ENCODE data around the gene IRGQ. TPM values are rescaled to one million over a fixed set of nuclear protein-coding genes. Genes with fewer than 3 reads are reported as not detected.

IRGQ gene, protein sequence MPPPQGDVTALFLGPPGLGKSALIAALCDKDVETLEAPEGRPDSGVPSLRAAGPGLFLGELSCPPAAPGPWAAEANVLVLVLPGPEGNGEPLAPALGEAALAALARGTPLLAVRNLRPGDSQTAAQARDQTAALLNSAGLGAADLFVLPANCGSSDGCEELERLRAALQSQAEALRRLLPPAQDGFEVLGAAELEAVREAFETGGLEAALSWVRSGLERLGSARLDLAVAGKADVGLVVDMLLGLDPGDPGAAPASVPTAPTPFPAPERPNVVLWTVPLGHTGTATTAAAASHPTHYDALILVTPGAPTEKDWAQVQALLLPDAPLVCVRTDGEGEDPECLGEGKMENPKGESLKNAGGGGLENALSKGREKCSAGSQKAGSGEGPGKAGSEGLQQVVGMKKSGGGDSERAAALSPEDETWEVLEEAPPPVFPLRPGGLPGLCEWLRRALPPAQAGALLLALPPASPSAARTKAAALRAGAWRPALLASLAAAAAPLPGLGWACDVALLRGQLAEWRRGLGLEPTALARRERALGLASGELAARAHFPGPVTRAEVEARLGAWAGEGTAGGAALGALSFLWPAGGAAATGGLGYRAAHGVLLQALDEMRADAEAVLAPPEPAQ
- total RNA-seq = 24.2 TPM
- 9.5 TPM for polyA plus RNA-seq (ENCODE audit: insufficient read depth, low read depth, low replicate concordance)
- long read RNA-seq, donor 1, transcript IRGQ-202 (1 exons, 3,752 nt) = major isoform, 10 of 12 reads
- long read RNA-seq, donor 1, partial matches to known transcripts = 0 of 12 reads
- long read RNA-seq, donor 1, other reads (novel, unspliced or antisense) = 0 of 12 reads
- long read RNA-seq, donor 2, full-length matches to known transcripts = 14 of 14 reads
- long read RNA-seq, donor 2, partial matches to known transcripts = 0 of 14 reads
- long read RNA-seq, donor 2, other reads (novel, unspliced or antisense) = 0 of 14 reads
- long read RNA-seq, donor 3, transcript IRGQ-202 (1 exons, 3,752 nt) = major isoform, 18 of 20 reads
- long read RNA-seq, donor 3, partial matches to known transcripts = 0 of 20 reads
- long read RNA-seq, donor 3, other reads (novel, unspliced or antisense) = 0 of 20 reads
- long read RNA-seq, donor 4, transcript IRGQ-202 (1 exons, 3,752 nt) = major isoform, 27 of 28 reads
- long read RNA-seq, donor 4, partial matches to known transcripts = 0 of 28 reads
- long read RNA-seq, donor 4, other reads (novel, unspliced or antisense) = 0 of 28 reads
- long read RNA-seq, donor 5, partial matches to known transcripts = 0 of 1 reads
- long read RNA-seq, donor 5, other reads (novel, unspliced or antisense) = 0 of 1 reads
- long read RNA-seq, donor 6, transcript IRGQ-202 (1 exons, 3,752 nt) = major isoform, 8 of 9 reads
- long read RNA-seq, donor 6, partial matches to known transcripts = 0 of 9 reads
- long read RNA-seq, donor 6, other reads (novel, unspliced or antisense) = 0 of 9 reads
- long read RNA-seq, donor 7, transcript IRGQ-202 (1 exons, 3,752 nt) = major isoform, 6 of 6 reads
- long read RNA-seq, donor 7, partial matches to known transcripts = 0 of 6 reads
- long read RNA-seq, donor 7, other reads (novel, unspliced or antisense) = 0 of 6 reads
- long read RNA-seq, donor 8, full-length matches to known transcripts = 14 of 14 reads
- long read RNA-seq, donor 8, partial matches to known transcripts = 0 of 14 reads
- long read RNA-seq, donor 8, other reads (novel, unspliced or antisense) = 0 of 14 reads
- long read RNA-seq, donor 9, transcript IRGQ-202 (1 exons, 3,752 nt) = major isoform, 6 of 7 reads
- long read RNA-seq, donor 9, partial matches to known transcripts = 0 of 7 reads
- long read RNA-seq, donor 9, other reads (novel, unspliced or antisense) = 0 of 7 reads
- long read RNA-seq, donor 10, transcript IRGQ-202 (1 exons, 3,752 nt) = major isoform, 18 of 19 reads
- long read RNA-seq, donor 10, partial matches to known transcripts = 0 of 19 reads
- long read RNA-seq, donor 10, other reads (novel, unspliced or antisense) = 0 of 19 reads

DNA sequence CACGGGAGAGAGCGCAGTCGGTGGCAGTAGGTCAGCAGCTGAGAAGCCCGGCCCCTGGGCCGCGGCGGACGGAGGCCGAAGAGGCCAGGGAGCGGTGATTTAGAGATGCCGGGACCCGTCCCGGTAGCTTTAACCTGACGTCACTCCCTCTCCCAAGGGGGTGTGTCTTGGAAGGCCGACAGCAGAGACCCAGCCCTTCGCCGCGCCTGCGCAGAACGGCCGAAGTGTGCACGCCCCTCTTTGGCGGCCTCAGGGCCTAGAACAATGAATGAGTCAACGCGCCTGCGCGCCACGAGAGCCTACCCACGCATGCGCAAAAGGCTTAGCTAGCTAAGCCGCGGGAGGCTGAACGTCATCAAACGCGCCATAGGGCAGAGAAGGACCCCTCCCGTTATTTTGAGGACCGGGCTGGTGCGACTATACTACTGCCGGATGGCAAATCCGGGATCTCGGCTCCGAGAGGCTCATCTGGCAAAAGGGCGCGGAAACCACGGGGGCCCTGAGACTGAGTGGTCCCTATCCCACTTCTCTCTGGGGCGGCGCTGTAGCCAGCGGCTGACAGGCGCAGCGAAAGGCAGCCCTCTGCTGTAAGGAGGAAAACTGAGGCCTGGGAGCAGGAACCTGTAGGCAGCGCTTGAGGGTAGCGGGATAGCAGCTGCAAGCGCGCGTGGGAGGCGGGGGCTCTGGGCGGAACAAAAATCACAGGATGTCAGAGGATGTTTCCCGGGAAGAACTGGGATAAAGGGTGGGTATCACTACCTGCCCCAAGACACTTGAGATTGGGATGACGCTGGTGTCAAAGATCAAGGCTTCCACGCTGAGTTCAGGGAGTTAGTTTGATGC, at the start of gene IRGQ, which contains the start of gene ZNF576:
IRGQ (minus strand) TSS at position 136 of the 843 bp plus-strand sequence. CDS start 796 bp downstream, outside the sequence.
ZNF576 (plus strand) TSS at position 597 of the 843 bp plus-strand sequence. CDS start 514 bp downstream, outside the sequence.
- peak within 1 kb of the TSS; percentile 99 for H3K27ac ChIP-seq (ENCODE audit: low read depth in 2 of 2, low read length in 2 of 2)
- H3K9me3 ChIP-seq (ENCODE audit: control insufficient read depth in 2 of 3, insufficient read depth in 1 of 3, low read length in 3 of 3) = no peaks in the 10 kb centered on the region
- intact Hi-C loops (cut with DNase I) = no loop called here
- H3K4me3 ChIP-seq (ENCODE audit: low read length in 3 of 3) = peak within 1 kb of the TSS; percentile 90 to 95 (median 91)
- peaks cover 0 to 13% (median 6%) of the 10 kb centered on the region in 3 donors for H3K36me3 ChIP-seq (ENCODE audit: control insufficient read depth in 2 of 3, insufficient read depth in 3 of 3, low read length in 3 of 3)
- FAIRE-seq (peak; percentile 97), DNase-seq (peak; percentile 100)
- H3K27me3 ChIP-seq (ENCODE audit: control insufficient read depth, insufficient read depth, low read length) = no peaks in the 10 kb centered on the region
- peaks cover 3 to 28% (median 23%) of the 10 kb centered on the region in 3 donors for H3K4me1 ChIP-seq (ENCODE audit: control insufficient read depth in 2 of 3, insufficient read depth in 2 of 3, low read depth in 1 of 3, low read length in 3 of 3)
- TF ChIP-seq, protein P1, sequence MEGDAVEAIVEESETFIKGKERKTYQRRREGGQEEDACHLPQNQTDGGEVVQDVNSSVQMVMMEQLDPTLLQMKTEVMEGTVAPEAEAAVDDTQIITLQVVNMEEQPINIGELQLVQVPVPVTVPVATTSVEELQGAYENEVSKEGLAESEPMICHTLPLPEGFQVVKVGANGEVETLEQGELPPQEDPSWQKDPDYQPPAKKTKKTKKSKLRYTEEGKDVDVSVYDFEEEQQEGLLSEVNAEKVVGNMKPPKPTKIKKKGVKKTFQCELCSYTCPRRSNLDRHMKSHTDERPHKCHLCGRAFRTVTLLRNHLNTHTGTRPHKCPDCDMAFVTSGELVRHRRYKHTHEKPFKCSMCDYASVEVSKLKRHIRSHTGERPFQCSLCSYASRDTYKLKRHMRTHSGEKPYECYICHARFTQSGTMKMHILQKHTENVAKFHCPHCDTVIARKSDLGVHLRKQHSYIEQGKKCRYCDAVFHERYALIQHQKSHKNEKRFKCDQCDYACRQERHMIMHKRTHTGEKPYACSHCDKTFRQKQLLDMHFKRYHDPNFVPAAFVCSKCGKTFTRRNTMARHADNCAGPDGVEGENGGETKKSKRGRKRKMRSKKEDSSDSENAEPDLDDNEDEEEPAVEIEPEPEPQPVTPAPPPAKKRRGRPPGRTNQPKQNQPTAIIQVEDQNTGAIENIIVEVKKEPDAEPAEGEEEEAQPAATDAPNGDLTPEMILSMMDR (IDR thresholded peaks at IDR 0.05; ENCODE audit: borderline replicate concordance, extremely low read depth, insufficient read depth) = no peak
- peak within 1 kb of the TSS; percentile 78 to 96 (median 92) for H3K9ac ChIP-seq (ENCODE audit: low read length in 3 of 3)

DNA sequence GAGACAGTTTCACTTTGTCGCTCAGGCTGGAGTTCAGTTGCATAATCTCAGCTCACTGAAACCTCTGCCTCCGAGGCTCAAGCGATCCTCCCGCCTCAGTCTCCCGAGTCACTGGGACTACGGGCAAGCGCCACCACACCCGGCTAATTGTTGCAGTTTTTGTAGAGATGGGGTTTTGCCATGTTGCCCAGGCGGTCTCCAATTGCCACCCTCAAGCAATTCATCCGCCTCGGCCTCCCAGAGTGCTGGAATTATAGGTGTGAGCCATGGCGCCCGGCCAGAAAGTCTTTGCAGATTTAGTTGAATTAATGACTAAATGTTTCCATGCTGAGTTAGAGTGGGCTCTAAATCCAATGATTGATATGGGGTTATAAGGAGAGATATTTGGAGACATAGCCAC, 48.2 kb upstream of the IRGQ start:
- H3K27me3 ChIP-seq (ENCODE audit: control insufficient read depth, insufficient read depth, low read length) = no peaks in the 10 kb centered on the region
- no peak overlapping the region for H3K9ac ChIP-seq (ENCODE audit: low read length in 3 of 3)
- H3K9me3 ChIP-seq (ENCODE audit: control insufficient read depth in 2 of 3, insufficient read depth in 1 of 3, low read length in 3 of 3) = no peaks in the 10 kb centered on the region
- no peaks in the 10 kb centered on the region for H3K36me3 ChIP-seq (ENCODE audit: control insufficient read depth in 2 of 3, insufficient read depth in 3 of 3, low read length in 3 of 3)
- DNase-seq (no peak), FAIRE-seq (no peak)
- intact Hi-C loops (cut with DNase I) = no loop called here
- no peak overlapping the region for H3K4me3 ChIP-seq (ENCODE audit: low read length in 3 of 3)
- H3K4me1 ChIP-seq (ENCODE audit: control insufficient read depth in 2 of 3, insufficient read depth in 2 of 3, low read depth in 1 of 3, low read length in 3 of 3) = peaks cover 0 to 8% (median 0%) of the 10 kb centered on the region in 3 donors
- TF ChIP-seq, protein P1 (IDR thresholded peaks at IDR 0.05; ENCODE audit: borderline replicate concordance, extremely low read depth, insufficient read depth) = no peak
- no peak overlapping the region for H3K27ac ChIP-seq (ENCODE audit: low read depth in 2 of 2, low read length in 2 of 2)

Data from kidney (tissue), 22 donors.